Measurements from ENCODE around the gene GIPC3.

- TF ChIP-seq CEBPB (IDR thresholded peaks at IDR 0.05) (no peak), MAX (IDR thresholded peaks at IDR 0.05) (no peak)
Observed at GRCh38 chr19:3641515-3642269, 56.4 kb downstream of the GIPC3 start.
